HT1080 (cell line): ENCODE results near the gene AKAP8L. TPM values are rescaled to one million over a fixed set of nuclear protein-coding genes. Genes with fewer than 3 reads are reported as not detected.

Source experiments
- DNase-seq: peaks from one replicate; pipeline ENCODE4 v3.0.0-alpha.2; 2015; ENCODE audit warnings: low read depth
- total RNA-seq: library from RNA; depleted of rRNA; stranded (reverse); fragments of >200 nt; shearing (Covaris generic); gene quantifications from 2 replicates; pipeline ENCODE4 v1.2.3, GENCODE V29; 2014

AKAP8L gene
- total RNA-seq, 1 experiment from 2014 or later: 56.1 TPM

DNA sequence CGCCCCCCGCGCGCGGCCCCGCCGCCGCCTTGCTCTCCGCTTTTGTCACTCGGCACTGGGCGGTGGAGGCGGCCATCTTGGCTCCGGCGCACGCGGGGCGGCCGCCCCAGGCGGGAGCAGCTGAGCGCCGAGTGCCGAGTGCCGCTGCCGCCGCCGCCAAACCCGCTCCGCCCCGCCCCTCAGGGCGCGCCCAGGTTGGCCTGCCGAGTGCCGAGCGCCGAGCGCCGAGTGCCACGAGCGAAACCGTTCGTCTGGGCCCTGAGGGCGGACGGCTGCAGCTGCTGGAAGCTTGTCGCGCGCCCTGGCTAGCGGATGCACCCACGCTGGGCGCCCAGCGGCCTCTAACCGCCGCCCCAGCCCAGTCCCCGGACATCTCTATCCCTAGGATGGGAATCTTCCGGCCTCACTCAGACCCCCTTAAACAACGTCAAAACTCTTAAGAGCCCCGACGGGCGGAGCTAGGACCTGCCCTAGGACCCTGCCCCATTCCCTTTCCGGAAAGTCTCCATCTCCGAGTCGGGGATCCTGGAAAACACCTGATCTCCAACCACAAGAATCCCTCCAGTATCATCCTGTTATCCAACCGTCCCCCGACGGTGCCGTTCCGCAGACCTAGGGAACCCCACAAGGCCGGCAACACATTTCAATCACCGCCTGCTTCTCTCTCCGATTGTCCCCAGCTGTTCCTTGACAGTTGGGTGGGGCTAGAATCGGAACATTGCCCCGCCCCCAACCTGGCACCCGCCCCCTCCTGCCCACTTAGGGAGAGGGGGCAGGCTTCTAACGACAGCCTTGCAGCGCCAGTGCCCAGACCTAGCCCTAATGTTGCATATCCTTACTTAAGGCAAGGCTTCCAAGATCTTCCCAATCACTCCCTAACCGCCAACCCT lies 14.1 kb upstream of the AKAP8L start:
- DNase-seq: peak; percentile 80

DNA sequence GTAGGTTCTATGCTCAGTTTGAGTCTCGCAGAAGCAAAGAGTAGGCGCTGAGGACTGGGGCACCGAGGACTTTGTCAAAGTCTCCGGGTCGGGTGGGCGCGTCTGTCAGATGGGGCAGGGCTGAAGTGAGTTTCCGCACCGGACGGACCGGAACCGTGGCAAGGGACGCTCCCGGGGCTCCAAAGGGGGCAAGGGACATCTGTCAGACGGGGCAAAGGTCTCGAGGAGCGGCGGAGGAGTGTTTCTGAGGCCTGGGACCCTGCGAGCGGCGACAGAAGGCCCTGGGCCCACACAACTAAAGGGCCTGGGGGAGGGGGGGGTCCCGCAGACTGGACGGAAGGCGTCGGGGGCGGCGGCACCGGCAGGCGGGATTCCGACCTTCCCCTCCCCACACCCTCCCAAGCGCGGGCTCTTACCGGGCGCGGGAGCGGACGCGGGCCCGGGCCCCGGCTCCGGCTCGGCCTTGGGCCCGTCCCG lies 13.3 kb upstream of the AKAP8L start:
- no peak for DNase-seq

DNA sequence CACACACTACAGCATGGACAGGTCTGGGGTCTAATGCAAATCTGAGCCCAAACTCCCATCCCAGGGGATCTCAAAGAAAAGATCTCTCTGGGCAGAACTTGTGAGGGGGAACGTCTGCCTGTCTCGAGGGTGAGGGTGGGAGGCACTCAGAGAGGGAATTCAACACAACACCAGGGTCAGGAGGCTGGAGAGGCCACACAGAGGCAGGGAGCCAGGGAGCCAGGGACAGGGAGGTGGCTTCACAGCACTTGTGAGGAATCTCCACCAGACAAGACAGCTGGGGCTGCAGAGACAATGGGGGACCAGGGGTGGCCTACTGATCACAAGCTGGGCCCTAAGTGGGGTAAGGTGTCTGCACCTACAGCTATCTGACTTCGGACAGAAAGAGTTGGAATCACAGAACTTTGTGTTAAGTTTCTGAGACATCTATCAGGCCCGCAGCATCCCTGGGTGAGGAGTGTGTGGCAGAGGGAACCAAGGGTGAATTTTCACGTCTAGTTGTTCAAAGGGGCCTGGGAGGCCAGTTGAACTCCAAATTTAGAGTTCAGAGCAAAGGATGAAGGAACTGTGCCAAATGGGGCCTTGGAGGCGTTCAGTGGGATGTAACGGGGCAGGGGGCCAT lies 12.7 kb upstream of the AKAP8L start:
- DNase-seq: no peak

DNA sequence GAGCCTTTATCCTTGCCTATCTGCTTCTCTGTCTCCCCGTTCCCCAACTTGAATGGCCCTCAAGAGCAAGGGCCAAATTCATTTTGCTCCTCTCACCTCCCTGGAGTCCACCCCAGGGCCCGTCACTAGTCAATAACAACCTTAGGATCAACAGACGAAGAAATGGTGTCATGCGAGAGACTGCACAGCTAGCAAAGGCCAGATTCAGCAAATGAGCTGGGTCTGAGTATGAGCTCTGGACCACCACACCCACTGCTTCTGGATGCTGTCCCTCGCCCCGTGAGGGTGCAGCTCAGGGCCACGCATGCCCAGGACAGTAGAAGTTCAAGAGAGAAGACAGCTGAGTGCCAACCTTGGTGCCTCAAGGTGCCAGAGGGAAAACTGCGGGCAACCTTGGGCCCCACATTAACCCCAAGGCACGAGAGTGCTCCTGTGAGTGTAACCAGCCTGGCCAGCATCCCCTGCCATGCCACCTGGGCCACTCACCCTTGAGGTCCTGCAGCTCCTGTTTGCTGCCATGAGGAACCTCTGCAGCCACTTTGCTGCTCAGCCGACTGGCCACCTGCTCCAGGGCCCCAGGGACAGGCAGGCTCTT lies 11.8 kb upstream of the AKAP8L start:
- DNase-seq: no peak

DNA sequence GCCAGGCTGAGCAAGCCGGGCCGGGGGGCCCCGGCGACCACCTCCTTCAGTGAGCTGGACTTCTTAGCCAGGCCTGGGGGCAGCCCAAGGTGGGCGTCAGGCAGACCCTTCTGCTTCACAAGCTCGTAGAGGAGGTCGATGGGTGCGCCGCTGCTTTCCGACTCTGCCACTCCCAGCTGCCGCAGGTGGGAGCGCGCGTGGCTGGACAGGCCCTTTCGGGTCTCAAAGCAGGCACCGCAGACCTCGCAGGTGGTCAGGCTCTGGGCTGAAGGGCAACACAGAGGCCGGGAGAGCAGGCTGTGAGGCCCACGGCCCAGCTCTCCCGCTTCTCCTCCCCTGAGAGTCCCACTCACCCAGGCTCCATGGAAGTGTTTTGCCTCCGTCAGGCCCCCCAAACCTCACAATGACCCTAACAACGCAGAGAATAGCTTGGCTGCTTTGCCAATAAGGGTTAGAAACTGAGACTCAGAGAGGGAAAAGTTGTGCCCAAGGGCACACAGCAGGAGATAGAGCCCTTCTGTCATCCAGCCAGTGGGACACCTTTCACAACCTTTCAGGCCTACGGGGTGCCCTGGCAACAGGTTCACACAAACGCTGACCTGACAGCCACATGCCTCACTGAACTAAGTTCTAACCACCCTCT lies 11.2 kb upstream of the AKAP8L start:
- DNase-seq: no peak

DNA sequence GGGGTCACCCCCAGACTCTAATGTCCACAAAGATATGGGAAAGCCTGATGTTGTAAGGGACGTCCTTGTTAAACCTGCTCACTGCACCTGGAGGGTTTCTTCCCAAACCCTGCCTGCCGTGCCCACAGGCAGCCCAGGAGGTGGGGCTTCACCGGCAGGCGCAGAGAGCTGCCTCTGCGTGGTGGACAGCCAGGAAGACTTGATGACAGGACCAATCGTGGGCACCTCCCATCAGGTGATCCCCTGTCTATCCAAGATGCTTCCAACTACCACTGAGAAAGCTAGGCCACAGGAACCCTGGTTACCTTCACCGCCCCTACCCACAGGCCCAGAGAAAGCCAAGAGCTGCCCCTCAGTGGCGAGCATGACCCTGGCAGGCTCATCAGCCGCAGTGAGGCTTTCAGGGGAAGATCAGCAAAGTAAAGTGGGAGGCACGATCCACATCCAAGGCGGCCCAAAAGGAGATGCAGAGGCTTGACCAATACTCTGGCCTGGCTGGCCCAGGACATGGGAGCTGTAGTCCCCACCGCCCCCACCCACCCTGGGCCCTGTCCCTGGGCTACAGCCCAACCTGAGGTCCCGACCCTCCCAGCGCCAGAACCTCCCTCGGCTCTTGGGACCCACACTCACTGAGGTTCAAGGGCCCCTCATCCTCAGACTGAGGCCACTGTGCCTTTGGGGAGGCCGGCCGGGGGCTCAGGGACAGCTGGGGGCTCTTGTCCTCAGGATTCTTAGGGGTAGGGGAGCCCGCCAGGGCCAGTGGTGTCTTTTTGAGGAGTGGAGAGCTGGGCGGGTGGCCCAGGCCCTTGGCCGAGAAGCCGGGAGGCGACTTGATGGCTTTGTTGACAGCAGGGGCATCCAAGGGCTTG lies 10.4 kb upstream of the AKAP8L start:
- no peak for DNase-seq

DNA sequence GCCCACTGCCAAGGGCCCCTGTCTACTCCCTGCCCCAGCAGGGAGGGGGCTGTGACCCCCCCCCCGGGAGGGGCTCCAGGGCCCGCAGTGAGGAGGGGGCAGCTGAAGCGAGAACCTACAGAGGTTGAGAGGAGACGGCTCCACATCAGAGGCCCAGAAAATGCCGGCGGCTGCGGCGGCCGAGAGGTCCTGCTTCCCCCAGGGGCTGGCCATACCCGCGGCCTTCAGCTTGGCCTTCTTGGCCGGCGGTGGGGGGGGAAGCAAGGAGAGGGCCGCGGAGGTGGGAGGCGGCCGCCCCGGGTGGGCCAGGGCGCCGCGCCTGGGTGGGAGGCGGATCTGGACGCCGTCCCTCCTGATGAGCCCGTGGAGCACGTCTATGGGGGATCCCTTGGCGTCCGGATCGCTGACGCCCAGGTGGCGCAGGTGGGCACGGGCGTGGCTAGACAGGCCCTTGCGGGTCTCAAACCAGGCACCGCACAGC lies 9.2 kb upstream of the AKAP8L start:
- DNase-seq: no peak

DNA sequence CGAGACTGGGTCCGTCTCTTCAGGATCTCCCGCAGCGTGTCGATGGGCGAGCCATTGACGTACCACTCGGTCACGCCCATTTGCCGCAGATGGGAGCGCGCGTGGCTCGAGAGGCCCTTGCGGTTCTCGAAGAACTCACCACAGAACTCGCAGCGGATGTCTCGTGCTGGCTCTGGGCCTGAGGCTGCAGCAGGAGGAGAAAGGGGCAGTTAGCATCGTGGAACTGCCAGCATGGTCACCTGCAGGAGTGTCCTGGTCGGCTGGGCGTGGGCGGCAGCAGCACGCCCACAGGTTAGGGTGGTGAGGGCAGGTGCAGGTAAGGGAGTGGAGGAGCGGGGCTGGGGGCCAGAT lies 8.5 kb upstream of the AKAP8L start:
- no peak for DNase-seq

DNA sequence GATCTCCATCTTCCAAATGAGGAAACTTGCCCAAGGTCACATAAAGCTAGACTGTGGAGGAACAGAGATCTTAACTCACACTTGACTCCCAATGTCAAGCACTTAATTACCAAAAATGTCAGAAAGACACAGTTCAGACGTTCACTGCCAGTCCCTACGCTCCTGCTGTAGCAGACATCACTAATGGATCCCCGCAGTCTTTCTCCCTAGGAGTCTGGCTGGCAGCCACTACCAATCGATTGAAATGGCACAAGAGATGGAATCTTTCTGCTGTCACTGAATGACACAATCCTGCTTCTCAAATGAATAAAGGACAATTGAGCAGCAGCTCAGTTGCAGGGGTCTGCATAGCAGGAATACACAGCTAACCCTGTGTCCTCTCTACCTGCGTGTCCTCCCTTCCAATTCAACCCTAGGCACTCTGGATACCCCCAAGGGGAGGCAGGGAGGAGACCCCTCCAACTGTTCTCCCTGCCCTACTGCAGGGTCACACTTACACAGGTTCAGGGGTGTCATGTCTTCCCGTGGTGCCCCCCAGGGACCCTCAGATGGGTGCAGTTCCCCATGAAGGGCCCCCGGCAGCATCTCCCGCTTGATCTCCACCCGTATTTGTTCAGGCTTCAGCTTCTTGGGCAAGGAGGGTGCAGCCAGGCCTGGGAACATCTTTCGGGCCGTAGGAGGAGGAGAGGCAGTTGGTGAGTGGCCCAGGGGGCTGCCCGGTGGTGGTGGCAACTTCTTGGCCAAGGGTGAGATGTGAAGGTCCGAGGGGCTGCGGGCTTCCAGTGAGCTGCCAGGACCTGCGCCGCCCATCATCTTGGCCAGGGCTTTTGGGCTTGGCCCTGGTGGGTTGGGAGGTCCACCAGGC lies 7.9 kb upstream of the AKAP8L start:
- no peak for DNase-seq

DNA sequence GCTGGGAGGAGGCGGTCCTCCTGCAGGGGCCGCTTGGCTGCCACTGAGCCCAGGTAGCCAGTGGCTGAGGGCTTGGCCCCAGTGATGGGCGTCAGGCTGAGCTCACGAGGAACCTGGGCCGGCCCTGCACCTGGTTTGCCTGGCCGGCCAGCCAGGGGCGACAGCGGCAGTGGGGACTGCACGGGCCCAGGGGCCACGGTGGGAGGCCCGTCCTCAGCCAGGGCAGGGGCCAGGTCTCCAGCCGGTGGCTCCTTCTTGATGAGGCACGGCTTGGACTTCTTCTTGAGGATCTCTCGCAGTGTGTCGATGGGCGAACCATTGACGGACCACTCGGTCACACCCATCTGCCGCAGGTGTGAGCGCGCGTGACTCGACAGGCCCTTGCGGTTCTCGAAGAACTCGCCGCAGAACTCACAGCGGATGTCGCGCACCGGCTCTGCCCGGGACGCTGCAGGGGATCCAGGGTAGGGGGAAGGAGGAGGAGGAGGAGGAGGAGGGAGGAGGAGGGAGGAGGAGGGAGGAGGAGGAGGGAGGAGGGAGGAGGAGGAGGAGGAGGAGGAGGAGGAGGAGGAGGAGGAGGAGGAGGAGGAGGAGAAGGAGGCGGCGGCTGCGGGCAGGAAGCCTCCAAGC lies 6.6 kb upstream of the AKAP8L start:
- DNase-seq: no peak

DNA sequence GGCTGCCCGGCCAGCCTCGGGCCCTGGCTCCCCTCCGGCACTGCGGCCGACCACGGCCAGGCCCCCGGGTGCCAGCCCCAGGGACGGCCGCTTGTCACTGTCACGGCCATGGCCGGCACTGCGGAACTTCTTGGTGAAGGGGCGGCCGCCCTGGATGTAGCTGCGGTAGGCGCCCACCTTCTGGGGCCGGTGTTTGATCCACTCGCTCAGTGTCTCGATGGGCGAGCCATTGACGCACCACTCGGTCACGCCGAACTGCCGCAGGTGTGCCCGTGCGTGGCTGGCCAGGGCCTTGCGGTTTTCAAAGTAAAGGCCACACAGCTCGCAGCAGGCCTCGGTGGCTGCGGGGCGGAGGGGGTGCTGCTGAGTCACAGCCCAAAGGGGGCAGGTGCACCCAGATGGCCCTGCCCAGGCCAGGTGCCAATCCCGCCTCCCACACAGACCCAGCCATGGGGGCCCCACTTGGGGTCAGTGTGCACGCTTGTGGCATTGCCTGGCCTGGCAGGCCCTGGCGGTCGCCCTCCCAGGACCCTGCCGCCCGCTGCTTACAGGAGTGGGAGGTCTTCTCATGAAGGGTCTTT lies 6.0 kb upstream of the AKAP8L start:
- DNase-seq: no peak

DNA sequence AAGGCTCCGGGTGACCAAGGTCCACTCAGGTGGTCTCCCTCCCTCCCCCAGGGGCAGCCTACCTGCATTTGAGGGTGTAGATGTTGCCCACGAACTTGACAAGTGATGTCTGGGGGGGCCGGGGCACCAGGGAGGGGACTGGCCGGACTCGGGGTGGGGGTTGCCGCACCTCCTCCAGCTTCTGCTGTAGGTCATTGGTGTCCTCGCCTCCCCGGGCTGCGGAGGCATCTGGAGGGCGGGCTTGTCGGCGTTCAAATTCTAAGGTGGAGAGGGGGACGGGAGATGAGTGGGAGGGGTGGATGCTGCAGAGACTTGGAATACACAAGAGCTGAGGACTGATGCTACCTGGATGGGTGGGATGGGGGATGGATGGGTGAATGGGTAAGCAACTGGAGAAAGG lies 5.3 kb upstream of the AKAP8L start:
- DNase-seq: no peak

DNA sequence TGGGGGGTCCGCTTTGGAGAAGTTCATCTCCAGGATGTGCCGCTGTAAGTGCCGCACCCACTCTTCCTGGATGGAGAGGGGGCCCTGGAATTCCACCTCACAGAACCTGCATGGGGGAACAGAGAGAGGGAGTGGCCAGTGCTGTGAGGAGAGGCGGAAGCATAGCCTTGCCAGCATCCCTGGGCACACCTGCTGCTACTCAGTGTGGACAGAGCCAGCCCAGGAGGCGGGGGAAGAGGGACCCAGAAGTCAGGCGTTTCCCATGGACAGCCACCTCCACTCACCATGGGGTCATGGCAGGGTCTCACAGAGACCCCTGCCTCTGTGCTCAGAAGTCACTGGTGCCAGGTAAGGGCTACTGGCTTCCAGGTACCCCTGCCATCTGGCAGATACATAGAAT lies 4.3 kb upstream of the AKAP8L start:
- DNase-seq: no peak

DNA sequence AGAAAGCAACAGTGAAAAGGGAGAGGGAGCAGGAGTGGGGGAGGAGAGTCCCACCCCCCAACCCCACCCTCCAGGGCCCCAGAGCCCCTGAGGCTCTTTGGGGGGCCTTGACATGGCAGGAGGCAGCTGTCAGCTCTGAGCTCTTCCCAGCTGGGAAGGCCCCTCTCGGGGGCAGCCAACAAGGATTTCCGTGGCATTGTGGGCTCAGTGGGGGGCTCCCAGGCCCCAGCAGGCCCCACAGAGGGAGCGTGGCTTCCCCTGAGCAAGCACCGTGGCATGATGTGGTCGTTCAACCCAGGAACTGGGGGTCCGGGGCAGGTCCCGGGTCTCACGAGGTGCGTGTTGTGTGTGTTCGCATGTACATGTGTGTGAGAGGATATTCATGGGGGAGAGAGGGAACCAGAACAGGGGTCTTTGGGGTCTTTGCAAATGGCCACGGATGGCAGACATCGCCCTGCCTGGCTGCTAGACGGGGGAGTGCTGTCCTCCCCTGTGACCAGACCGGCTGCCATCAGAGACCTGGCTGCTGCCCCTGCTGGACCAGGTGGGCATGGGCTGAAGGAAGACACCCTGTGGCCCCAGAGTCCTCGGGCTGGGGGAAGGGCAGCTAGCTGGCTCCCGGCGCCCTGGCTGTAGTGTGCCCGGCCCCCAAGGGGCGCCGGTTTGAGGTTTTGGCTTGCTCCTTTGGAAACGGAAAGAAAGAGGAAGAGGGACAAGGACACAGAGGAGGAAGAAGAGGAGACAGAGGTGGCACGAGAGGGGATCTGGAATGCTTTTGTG lies 3.7 kb upstream of the AKAP8L start:
- no peak for DNase-seq

DNA sequence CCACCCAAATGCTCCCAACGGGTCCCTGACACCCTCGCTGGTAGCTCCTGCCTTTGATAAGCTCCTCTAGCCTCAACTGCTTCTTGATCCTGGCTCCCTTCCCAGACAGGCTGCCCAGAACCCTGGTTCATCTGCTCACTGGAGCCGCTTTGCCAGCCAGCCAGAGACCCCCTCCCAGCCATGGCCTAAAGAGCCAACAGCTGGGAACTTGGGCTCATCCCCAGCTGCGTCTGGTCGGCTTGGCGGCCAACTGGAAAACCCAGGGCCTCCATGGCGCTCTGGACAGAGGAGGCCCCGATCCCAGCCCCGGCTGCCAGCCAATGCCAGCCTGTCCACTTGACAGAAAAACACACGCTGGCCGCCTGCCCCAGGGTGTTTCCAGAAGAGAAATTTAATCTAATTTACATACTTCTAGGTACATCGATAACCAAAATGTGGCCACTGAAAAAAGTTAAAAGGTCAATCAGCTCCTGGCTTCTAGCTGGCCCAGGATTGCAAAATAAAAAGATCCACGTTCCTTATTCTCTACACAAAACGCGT lies 3.0 kb upstream of the AKAP8L start:
- DNase-seq: no peak

DNA sequence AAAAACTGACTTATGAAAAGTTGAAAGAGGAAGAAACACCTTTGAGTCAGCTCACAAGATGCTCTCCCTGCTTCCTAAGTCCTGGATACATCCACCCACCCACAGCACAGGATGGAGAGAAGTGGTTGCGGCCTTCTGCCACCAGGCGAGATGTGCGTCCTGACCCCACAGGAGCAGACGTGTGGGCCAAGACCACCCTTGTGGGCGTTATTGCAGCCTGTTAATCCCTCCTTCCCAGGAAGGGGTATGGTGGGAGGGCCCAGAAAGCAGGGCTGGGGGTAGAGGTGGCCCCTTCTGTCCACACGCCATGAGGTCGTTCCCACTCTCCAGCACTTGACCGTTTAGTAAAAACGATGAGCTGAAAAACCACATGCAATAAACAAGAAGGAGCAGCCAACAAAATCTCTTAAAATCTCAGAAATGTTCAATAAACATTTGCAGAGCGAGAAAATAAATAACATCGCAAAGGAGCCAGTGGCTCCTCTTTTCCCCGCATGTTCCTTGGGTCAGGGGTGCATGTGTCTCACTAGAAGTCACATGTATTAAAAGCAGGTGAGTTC lies 2.4 kb upstream of the AKAP8L start:
- DNase-seq: no peak

DNA sequence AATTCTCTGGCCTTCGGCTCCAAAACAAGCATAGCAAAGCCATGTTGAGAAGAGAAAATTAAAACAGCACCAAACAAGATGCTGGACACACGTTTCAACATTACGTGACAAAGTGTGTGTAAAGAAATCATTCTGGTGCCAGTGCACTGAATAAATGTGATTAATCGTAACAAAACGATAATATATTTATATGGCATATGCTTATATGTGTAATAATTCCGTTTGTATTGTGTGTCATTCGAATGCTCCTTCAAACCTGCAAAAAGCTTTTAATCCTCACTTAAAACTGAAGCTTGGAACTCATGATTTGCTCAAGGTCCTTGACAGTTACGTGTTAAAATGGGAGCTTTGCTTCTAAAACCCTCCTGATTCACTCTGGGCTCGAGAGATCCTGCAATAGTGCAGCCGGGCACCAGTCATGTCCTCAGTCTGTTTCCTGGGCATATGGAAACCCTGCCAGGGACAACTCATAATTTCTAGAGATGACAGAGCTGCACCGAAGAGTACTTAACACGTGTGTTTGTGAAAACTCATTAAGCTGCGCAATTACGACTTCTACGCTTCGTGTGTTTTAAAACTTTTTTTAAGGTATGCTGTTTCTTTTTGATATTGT lies 731 bp upstream of the AKAP8L start:
- no peak for DNase-seq
